Measurements from ENCODE around the gene ZBTB12.
A peak's percentile ranks its signal among the peaks of the same experiment; 100 is the strongest.

Gene ZBTB12

GRCh38 chr6:31898383-31899011 is 3.4 kb downstream of the ZBTB12 start:
- peak overlapping the region; percentile 92 for H3K27ac ChIP-seq
- TF ChIP-seq CTCF (IDR thresholded peaks at IDR 0.05) (no peak), ZFX (IDR thresholded peaks at IDR 0.05; ENCODE audit: borderline replicate concordance) (no peak)

- TF ChIP-seq ZFX (IDR thresholded peaks at IDR 0.05; ENCODE audit: borderline replicate concordance): no peak
- no peak for TF ChIP-seq CTCF (IDR thresholded peaks at IDR 0.05)
- H3K27ac ChIP-seq: peak within 1 kb of the TSS; percentile 92
Measured at GRCh38 chr6:31897612-31898382, 4.1 kb downstream of the ZBTB12 start, which contains the start of gene EHMT2. Gene EHMT2, minus strand, starts transcription at chr6:31897698. Its CDS starts 21 bp downstream, at chr6:31897677.

GRCh38 chr6:31896856-31897611 is 4.9 kb downstream of the ZBTB12 start:
- TF ChIP-seq CTCF (IDR thresholded peaks at IDR 0.05) (no peak), ZFX (IDR thresholded peaks at IDR 0.05; ENCODE audit: borderline replicate concordance) (no peak)
- peak overlapping the region; percentile 92 for H3K27ac ChIP-seq

GRCh38 chr6:31896493-31896855 is 5.4 kb downstream of the ZBTB12 start:
- peak overlapping the region; percentile 92 for H3K27ac ChIP-seq
- TF ChIP-seq CTCF (IDR thresholded peaks at IDR 0.05) (no peak), ZFX (IDR thresholded peaks at IDR 0.05; ENCODE audit: borderline replicate concordance) (no peak)

GRCh38 chr6:31892821-31893220 is 9.1 kb downstream of the ZBTB12 start:
- H3K27ac ChIP-seq: no peak overlapping the region

GRCh38 chr6:31889331-31889972 is 12.4 kb downstream of the ZBTB12 start:
- TF ChIP-seq CTCF (IDR thresholded peaks at IDR 0.05) (no peak), ZFX (IDR thresholded peaks at IDR 0.05; ENCODE audit: borderline replicate concordance) (no peak)
- no peak overlapping the region for H3K27ac ChIP-seq

More at GRCh38 chr6:31892821-31893220, 9.1 kb downstream of the ZBTB12 start:
- TF ChIP-seq ZFX (IDR thresholded peaks at IDR 0.05; ENCODE audit: borderline replicate concordance): no peak
- TF ChIP-seq CTCF (IDR thresholded peaks at IDR 0.05): no peak
